ENCODE measurements around the gene FRMD7.

FRMD7 gene

DNA sequence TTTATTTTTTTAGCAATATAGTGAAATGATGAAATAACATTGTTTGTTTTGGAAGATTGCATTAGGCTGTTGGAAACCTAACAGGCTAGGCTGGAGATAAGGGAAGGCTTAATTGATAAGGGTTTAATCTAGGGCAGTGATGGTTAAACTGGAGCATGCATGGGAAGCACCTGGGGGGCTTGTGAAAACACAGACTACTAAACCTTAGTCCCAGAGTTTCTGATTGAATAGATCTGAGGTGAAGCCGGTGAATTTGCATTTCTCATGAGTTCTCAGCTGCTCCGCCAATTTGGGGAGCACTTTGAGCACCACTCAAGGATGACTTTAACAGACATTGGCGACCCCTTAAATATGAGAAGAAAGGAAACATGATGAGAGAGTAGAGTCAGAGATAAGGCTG is 93.2 kb downstream of the FRMD7 start:
- DNase-seq (ENCODE audit: low spot score) = no peak

DNA sequence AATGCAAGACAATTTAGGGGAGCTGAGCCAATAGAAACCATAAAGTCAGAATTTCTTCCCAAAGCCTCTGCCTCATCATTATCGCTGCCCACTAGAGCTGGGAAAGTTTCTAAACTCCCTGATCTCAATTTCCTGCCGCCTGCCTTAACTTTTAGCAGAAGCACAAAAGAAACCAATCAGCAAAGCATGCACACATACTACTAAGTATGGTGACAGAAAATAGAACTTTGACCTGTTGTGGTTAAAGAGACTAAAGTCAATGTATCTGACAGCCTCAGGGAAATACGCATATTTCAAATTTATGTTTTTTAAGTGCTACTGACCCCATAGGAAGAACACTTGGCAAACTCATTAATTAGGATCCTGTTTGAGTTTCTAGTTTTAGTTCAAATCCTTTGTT is 94.7 kb downstream of the FRMD7 start:
- no peak for DNase-seq (ENCODE audit: low spot score)

DNA sequence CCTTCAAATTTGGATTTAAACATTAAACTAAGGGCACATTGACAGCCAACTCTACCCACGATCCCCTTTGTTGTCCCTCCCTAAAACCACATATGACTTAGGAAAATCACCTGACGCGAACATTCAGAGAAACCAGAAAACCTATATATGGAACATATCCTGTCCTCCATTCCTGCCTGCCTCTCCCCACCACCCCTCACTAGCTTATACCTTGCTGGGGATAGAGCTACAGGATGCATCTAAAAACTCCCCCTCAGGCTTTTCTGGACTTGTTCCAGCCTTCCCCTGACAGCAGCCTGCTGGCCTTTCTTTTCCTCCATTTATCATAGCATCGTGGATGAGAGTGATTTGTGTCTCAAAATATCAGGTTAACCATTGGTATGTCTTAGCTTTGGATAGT is 96.0 kb downstream of the FRMD7 start:
- DNase-seq (ENCODE audit: low spot score) = no peak

DNA sequence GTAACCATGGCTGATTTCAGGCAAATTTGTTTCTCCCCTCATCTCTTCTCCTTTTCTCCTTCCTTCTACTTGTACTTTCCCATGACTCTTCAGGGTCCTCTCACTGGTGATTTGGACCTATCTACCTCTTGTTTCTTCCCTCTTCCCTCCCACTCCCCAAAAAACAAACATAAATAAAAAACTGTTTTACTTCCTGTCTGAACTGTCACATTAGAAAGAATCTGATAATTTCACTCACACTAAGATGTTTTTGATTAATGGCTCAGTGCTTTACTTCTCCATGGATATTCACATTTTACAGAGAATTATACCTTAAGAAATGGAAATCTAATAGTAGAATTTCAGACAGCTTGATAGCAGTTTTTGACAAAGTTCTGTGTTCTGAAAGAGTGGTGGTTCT is 97.6 kb downstream of the FRMD7 start:
- DNase-seq (ENCODE audit: low spot score) = no peak
